ENCODE measurements around the gene AKR1C8.
A peak's percentile ranks its signal among the peaks of the same experiment; 100 is the strongest.
"Not testable (repeated sequence)": the region's sequence is repeated elsewhere in the genome, so short reads cannot be mapped to it uniquely, and the experiment has no call there.

The AKR1C8 gene

DNA sequence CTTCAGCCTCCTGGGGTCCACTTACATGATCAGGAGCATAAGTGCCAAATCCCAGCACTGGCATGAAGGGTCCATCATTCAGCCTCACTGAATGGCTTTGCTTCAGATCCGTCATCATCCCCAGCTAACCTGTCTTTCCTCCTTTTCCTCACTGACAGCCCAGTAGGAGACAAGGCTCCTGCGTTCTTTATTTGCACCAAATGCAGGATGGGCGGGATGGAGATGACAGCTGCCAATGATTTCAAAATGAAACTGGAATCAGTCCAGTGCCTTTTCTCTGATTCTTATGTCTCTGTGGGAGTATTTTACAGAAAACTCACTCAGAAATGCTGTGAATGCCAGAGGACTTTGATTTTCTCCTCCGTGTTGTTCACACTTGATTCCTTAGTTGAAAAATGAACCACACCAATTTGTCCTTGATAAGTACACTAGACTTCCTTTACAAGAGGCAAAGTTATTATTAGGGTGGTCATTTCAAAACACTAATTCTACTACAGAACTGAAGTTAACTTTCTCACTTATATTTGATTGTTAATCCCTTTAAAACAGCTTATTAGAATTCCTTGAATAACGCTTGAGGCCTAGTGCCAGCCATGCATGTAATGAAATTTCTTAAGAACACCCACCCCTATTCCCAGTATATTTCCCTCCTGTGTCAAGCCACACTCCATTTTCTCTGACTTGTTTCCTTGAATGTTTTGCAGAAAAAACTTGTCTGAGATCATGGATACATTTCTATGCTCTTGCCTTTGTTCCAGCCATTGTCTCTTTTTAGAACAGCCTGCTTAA lies at the start of gene AKR1C8:
Gene AKR1C8 (minus strand): TSS at position 164 of the 789 bp plus-strand sequence. CDS start 46 bp downstream, at position 118.
- Histone ChIP-seq H3K27me3 (no peaks in the 10 kb centered on the region), H3K36me3 (no peaks in the 10 kb centered on the region), H3K9me3 (no peaks in the 10 kb centered on the region), H3K4me1 (ENCODE audit: control insufficient read depth in 1 of 2, insufficient read depth in 1 of 2, low read depth in 1 of 2, low read length in 1 of 2) (no peaks in the 10 kb centered on the region), H3K27ac (no peak within 1 kb of the TSS), H3K4me3 (ENCODE audit: low read depth in 1 of 2, low read length in 1 of 2) (no peak within 1 kb of the TSS)
- TF ChIP-seq, protein P1, sequence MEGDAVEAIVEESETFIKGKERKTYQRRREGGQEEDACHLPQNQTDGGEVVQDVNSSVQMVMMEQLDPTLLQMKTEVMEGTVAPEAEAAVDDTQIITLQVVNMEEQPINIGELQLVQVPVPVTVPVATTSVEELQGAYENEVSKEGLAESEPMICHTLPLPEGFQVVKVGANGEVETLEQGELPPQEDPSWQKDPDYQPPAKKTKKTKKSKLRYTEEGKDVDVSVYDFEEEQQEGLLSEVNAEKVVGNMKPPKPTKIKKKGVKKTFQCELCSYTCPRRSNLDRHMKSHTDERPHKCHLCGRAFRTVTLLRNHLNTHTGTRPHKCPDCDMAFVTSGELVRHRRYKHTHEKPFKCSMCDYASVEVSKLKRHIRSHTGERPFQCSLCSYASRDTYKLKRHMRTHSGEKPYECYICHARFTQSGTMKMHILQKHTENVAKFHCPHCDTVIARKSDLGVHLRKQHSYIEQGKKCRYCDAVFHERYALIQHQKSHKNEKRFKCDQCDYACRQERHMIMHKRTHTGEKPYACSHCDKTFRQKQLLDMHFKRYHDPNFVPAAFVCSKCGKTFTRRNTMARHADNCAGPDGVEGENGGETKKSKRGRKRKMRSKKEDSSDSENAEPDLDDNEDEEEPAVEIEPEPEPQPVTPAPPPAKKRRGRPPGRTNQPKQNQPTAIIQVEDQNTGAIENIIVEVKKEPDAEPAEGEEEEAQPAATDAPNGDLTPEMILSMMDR (IDR thresholded peaks at IDR 0.05) = no peak

GRCh38 chr10:5234106-5234860 lies 49.3 kb upstream of the AKR1C8 start:
- no peaks in the 10 kb centered on the region for H3K27me3 ChIP-seq
- TF ChIP-seq, protein P1 (IDR thresholded peaks at IDR 0.05) = no peak

DNA sequence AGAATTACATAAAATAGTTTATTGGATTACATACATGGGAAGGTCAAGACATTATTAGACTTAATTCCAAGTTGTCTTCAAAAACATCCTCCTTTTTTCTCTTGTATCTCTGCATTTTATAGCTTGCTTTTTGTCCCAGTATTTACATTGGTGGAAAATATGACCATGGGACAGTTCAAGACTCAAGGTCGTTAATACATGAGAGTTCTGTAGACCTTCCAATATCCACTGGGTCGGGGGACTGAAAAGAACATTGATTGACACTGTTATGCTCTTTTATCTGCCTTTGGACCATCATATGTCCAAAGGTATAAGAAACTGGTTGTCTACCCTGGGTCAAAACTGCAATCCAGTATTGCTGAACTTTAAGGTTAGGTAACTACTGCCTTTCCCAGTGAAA lies 48.4 kb upstream of the AKR1C8 start:
- H3K4me3 ChIP-seq (ENCODE audit: low read depth in 1 of 2, low read length in 1 of 2) = no peak overlapping the region
- TF ChIP-seq, protein P1 (IDR thresholded peaks at IDR 0.05) = no peak
- peaks cover 22 to 24% of the 10 kb centered on the region in 2 experiments for H3K4me1 ChIP-seq (ENCODE audit: control insufficient read depth in 1 of 2, insufficient read depth in 1 of 2, low read depth in 1 of 2, low read length in 1 of 2)
- no peaks in the 10 kb centered on the region for H3K9me3 ChIP-seq
- H3K27me3 ChIP-seq = no peaks in the 10 kb centered on the region
- no peaks in the 10 kb centered on the region for H3K36me3 ChIP-seq
- H3K27ac ChIP-seq = peak overlapping the region; percentile 84

More at GRCh38 chr10:5234106-5234860, 49.3 kb upstream of the AKR1C8 start:
- no peaks in the 10 kb centered on the region for H3K9me3 ChIP-seq
- peaks cover 22 to 24% of the 10 kb centered on the region in 2 experiments for H3K4me1 ChIP-seq (ENCODE audit: control insufficient read depth in 1 of 2, insufficient read depth in 1 of 2, low read depth in 1 of 2, low read length in 1 of 2)
- no peaks in the 10 kb centered on the region for H3K36me3 ChIP-seq
- H3K4me3 ChIP-seq (ENCODE audit: low read depth in 1 of 2, low read length in 1 of 2) = peak overlapping the region; percentile 35 to 41
- peak overlapping the region; percentile 84 for H3K27ac ChIP-seq

DNA sequence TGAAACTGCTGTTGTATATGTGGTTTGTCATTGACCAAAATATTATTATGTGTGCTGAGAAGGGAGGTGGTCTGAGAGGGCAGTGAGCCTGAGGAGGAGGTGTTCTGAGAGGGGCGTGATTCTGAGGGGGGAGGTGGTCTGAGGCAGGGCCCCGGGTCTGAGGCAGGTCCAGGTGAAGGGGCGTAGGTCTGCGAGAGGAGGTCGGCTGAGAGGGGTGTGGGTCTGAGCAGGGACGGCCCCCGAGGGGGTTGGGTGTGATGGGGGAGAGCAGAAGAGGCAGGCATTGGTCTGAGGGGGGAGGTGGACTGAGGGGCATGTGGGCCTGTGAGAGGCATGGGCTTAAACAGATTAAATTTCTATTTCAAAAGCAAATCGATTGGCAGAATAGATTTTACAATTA lies 44.1 kb upstream of the AKR1C8 start:
- H3K36me3 ChIP-seq = no peaks in the 10 kb centered on the region
- no peak overlapping the region for H3K27ac ChIP-seq
- H3K4me1 ChIP-seq (ENCODE audit: control insufficient read depth in 1 of 2, insufficient read depth in 1 of 2, low read depth in 1 of 2, low read length in 1 of 2) = peaks cover 8 to 9% of the 10 kb centered on the region in 2 experiments
- no peak overlapping the region for H3K4me3 ChIP-seq (ENCODE audit: low read depth in 1 of 2, low read length in 1 of 2)
- TF ChIP-seq, protein P1 (IDR thresholded peaks at IDR 0.05) = no peak
- H3K9me3 ChIP-seq = no peaks in the 10 kb centered on the region
- H3K27me3 ChIP-seq = no peaks in the 10 kb centered on the region

DNA sequence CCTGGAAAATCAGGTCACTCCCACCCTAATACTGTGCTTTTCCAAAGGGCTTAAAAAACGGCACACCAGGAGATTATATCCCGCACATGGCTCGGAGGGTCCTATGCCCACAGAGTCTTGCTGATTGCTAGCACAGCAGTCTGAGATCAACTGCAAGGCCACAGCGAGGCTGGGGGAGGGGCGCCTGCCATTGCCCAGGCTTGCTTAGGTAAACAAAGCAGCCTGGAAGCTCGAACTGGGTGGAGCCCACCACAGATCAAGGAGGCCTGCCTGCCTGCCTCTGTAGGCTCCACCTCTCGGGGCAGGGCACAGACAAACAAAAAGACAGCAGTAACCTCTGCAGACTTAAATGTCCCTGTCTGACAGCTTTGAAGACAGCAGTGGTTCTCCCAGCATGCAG lies 38.0 kb upstream of the AKR1C8 start:
- not testable (repeated sequence) for H3K4me1 ChIP-seq (ENCODE audit: control insufficient read depth in 1 of 2, insufficient read depth in 1 of 2, low read depth in 1 of 2, low read length in 1 of 2); H3K27me3 ChIP-seq; H3K4me3 ChIP-seq (ENCODE audit: low read depth in 1 of 2, low read length in 1 of 2); H3K9me3 ChIP-seq; H3K27ac ChIP-seq; H3K36me3 ChIP-seq

DNA sequence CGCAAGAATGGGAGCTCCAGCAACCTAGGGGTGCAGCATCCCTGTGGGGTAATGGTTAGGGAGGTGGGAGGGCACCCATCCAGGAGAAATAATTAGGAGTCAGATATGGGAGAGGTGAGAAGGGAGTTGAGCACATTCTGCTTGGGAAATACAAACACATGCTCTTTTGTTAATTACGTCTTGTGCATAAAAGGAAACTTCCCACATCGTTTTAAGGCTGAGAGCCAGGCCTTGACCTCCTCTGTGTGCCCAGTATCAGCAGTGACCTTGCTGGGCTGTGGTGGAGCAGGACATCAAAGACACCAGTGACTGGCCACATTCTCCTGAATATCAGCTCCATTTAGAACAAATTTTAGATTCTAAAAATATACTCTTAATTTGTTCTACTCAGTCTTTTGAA lies 34.3 kb upstream of the AKR1C8 start:
- Histone ChIP-seq H3K4me3 (ENCODE audit: low read depth in 1 of 2, low read length in 1 of 2) (no peak overlapping the region), H3K9me3 (no peaks in the 10 kb centered on the region), H3K36me3 (no peaks in the 10 kb centered on the region), H3K27ac (no peak overlapping the region), H3K27me3 (no peaks in the 10 kb centered on the region), H3K4me1 (ENCODE audit: control insufficient read depth in 1 of 2, insufficient read depth in 1 of 2, low read depth in 1 of 2, low read length in 1 of 2) (no peaks in the 10 kb centered on the region)
- TF ChIP-seq, protein P1 (IDR thresholded peaks at IDR 0.05) = no peak

Data from neutrophil (primary cell).